ENCODE data around the gene DLG1.
A peak's percentile ranks its signal among the peaks of the same experiment; 100 is the strongest.

The DLG1 gene

DNA sequence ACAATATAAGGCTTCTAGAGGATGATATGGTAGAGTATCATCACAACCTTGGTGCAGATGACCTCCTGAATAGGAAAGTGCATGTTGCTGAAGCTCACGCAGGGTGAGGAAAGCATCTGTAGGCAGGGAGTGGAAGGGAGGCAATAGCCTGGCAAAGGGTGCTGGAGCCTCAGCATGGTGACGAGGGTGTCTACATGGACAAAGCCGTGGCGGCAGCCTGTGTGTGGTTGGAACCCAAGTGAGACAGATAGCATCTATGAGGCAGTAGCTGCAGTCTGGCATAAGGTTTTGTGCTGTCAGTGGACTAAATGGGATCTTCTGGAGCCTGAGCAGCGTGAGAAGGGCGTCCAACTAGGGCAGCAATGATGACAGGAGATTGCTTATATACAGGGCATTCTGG, 132.5 kb downstream of the DLG1 start:
- no peak for DNase-seq

DNA sequence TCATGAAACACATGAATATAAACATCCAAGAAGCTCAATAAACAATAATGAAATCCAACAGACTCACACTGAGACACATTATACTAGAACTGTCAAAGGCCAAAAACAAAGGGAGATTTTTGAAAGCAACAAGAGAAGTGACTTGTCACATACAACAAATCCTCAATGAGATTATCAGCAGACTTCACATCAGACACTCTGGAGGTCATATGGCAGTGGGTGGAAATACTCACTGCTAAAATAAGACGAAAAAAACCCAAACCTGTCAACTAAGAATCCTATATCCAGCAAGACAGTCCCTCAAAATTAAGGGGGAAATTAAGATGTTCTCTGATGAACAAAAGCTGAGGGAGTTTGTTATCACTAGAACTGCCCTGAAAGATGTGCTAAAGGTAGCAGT, 143.4 kb downstream of the DLG1 start:
- no peak for DNase-seq

DNA sequence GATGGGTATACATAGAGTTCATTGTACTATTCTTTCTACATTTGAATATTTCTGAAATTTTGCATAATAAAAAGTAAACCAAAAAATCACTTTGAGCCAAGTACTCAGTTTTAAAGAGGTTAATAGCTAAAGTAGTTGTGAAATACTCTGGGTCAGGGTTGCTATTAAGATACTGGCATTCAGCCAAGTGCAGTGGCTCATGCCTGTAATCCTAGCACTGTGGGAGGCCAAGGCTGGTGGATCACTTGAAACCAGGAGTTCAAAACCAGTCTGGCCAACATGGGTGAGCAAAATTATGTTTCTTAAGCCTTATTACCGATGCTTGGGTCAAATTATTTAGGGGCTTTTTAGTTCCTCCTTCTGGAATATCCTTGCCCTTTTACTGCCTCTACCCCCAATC, 146.8 kb downstream of the DLG1 start:
- no peak for DNase-seq

DNA sequence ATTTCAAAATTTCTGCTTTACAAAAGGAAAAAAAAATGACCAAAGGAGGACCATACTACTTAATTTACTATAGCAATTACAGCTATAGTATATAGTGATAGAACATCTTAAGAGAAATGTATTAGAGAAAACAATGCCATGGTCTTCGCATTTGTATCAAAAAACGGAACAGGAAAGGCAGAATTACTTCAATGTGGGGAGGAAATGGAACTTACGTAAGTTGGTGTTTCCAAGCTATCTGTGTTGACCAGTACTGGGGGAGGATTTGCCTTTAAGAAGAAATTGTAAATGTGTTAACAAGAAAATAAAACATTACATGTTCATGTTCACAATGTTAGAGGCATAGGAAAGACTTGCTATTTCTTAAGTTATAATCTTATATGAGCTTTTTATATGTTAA, 148.9 kb downstream of the DLG1 start:
- DNase-seq, result no peak

DNA sequence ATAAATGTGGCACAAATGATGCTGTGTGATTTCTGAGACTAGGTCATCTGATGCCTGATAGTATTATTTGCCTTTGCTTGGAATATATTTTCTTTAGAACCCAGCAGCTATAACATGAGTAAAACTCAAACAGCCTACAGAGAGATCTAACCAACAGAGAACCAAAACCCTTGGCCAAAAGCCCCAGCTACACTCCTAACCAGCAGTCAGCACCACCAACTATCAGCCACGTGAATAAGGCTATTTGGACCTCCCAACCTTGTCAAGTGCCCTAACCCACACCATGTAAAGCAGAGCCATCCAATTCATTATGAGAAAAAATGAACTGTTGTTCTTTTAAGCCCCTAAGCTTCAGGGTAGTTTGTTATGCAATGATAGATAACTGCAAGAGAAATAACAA, 154.2 kb downstream of the DLG1 start:
- no peak for DNase-seq

DNA sequence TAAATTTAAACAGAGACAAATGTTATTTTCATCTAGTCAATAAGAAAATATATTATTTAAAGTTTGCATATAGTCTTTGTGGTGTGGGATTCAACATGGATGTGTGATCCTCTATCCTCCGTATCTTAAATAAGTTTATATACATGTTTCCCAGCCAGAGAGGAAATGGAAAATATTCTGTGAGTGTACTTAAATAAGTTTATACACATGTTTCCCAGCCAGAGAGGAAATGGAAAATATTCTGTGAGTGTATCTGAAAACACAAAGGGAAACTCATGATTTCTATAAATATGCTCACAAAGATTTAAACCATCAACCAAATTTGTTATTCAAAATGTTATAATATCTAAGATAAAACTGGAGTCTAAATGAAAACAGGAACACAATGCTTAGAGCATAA, 158.8 kb downstream of the DLG1 start:
- DNase-seq, result no peak

DNA sequence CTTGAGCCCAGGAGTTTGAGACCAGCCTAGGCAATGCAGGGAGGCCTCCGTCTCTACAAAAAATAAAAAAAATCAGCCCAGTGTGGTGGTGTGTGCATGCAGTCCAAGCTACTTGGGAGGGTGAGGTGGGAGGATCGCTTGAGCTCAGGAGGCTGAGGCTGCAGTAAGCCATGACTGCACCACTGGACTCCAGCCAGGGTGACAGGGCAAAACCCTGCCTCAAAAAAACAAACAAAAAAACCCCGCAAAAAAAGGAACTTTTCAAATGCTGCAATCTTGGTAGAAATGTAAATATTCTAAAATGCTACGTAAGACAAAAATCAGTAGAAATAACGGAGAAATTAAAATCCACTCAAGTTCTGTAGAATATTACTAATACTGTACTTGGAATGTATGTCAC, 160.7 kb downstream of the DLG1 start:
- no peak for DNase-seq

DNA sequence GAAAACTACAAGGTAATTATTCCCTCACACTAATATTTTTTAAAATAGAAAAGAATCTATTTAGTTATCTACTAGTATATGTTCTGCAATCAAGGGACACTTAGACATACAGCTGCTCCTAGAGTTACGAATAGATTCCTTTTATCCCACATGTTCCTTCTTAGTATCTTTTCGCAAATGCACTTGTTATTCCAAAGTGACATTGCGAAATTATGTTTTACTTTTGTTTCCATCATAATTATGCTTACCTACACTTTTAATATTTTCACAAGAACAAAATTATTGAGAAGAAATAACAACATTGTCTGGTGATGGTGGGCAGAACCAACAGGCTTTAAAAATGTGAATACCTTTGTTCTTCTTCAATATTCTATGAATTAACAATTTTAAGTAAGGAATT, 161.7 kb downstream of the DLG1 start:
- no peak for DNase-seq

DNA sequence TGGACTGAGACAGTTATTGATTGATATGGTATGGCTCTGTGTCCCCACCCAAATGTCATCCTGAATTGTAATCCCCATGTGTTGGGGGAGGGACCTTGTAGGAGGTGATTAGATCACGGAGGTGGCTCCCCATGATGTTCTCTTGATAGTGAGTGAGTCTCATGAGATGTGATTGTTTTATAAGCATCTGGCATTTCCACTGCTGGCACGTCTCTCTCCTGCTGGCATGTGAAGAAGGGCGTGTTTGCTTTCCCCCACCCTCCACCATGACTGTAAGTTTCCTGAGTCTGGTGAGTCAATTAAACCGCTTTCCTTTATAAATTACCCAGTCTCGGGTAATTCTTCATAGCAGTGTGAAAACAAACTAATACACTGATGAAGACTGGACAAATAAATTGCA, 163.2 kb downstream of the DLG1 start:
- no peak for DNase-seq

DNA sequence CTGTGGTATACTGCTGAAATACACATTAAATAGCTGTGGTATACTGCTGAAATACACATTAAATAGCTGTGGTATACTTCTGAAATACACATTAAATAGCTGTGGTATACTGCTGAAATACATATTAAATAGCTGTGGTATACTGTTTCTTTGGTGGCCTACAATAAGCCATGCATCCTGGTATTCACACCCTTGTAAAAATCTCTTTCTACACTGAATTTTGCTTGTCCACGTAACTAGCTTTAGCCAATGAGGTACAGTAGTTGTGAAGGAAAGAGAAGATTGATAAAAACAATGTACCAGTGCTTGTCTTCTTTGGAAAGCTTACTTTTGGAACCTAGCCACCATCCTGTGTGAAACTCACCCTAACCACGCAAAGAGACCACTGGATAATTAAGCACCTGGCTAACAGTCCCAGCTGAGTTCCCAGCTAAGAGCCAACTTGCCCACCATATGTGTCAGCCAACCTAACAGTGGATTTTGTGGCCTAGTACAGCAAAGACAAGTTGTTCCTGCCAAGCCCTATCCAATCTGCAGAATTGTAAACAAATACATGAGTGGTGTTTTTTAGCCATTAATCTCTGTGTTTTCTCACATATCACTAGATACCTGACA, 165.4 kb downstream of the DLG1 start:
- no peak for DNase-seq

DNA sequence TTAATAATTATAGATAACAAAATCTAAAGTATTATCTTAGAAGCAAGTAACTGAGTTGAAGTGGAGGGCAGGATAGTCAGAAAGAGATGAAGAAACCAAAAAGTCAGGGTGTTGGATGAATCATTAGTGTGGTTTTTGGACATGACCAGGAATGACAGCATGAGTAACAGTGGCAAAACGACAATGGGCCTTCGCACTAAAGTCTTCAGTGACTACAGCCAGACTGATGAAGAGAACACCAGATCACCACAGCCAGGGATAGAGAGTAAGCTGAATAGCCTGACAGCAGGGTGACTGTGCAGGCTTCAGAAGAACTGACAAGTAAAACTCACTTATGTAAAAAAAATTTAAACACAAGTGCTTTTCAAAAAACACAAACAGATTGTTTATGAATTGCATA, 172.8 kb downstream of the DLG1 start:
- no peak for DNase-seq

DNA sequence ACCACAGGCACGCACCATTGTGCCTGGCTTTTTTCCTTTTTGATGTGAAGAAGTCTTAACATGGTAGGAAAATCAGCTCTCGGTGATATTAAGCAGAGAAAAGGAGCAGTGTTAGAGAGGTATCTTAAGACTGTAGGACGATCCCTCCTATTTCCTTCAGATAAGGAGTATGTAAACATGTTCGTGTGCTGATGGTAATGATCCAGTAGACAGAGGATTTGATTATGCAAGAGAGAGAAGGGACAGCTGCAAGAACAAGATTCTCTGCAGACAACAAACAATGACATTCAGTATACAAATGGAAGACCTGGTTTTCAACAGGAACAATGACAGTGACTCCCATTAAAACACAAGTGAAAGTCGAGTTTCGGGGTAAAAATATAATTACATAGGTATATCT, 173.7 kb downstream of the DLG1 start:
- no peak for DNase-seq

DNA sequence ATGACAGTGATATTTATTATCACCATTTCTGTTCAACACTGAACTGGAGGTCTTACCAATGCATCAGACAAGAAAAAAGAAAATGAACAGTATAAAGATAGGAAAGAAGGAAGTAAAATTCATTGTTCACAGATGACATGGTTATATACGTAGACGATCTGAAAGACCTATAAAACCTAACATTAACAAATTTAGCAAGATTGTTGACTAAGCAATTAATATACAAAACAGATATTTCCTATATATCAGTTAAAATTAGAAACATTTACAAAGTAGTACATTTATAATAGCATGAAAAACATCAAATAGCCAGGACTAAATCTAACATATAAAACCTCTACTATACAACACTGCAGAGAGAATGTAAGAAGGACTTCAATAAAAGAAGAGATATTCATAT, 176.0 kb downstream of the DLG1 start:
- no peak for DNase-seq

DNA sequence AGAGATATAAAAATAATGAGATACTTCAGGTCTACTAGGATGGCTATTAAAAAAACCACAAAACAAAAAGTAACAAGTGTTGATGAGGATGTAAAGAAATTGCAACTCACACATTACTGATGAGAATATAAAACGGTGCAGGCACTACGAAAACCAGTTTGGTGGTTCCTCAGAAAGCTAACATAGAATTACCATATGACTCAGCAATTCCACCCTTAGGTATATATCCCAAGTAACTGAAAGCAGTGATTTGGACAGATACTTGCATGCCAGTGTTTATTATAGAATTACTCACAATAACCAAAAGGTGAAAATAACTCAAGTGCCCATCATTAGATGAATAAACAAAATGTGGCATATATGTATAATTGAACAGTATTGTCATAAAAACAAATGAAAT, 181.3 kb downstream of the DLG1 start:
- DNase-seq, result no peak

DNA sequence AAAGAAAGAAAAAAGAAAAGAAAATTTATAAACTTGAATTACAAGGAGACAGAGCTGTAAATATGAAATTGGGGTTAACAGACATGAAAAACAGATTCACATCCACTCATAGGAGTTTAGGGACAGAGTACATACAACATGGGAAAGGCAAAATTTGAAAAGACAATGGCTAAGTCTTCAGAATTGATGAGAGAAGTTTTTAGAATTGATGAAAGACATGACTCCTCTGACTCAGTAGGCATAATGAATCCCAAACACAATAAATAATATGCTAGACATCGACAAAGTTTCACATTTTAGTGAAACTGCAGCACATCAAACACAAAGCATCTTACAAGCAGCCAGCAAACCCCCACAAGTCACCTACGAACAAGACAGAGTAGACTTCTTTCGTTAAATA, 184.4 kb downstream of the DLG1 start:
- no peak for DNase-seq

DNA sequence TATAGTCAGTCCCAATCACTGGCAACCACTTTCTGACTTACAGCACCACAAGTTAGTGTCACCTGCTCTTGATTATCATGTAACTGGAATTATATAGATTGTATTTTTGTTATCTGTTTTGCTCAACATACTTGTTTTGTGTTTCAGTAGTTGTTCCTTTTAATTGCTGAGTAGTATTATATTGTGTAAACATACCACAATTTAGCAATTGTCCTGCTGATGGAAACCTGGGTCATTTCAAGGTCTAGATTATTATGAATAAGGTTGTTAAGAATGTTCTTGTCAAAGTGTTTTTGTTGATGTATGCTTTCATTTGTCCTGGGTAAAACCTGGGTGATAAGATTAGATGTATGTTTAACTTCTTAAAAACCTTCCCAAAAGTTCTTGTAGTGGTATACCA, 186.7 kb downstream of the DLG1 start:
- no peak for DNase-seq

DNA sequence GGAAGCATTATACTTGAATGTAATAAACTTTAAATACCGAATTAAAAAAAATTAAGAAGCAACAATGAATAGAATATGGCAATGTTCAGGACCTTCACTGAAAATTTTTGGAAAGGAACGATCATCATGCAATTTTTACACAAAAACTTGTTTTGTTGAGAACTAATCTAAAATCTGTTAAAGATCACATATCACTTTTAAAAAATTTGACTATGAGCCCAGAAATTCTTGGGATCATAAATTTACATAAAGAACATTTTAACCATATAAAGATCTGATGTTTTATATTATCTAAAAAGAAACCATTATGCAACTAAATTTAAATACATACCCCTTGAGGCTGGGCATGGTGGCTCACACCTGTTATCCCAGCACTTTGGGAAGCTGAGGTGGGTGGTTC, 192.6 kb downstream of the DLG1 start:
- DNase-seq, result no peak

DNA sequence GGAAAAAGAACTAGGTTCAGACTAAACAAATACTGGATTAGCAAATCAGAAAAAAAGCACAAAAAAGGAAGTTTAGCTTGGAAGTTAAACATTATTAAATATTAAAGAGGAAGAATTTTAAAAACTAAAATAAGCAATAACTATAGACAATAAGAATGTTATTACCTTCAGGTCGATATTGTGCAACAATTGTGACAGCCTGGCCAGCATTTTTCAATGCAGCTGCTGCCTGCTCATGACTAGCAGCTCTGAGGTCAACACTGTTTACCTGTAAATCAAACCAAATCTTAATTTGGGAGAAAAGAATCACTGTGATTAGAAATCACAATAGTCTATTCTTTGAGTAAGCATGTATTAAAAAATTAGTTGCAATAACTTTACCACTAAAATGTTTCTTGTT, 193.7 kb downstream of the DLG1 start:
- DNase-seq, result no peak

DNA sequence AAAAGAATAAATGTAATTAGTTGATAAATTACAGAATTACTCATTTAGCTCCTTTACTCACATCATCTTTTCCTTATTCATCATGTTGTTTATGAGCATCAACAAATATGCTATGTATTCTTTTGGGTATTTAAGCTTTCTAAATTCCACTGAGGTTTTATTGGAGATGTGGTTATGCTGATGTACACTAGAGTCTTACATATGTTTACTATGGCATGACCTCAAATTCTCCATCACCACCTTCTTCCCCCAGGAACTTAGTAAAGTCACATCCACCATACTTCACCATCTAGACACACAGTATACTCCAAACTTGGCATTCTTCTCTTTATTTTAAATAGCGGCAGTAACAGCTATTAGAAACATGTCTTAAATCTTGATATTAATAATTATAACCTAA, 194.6 kb downstream of the DLG1 start:
- DNase-seq, result no peak

DNA sequence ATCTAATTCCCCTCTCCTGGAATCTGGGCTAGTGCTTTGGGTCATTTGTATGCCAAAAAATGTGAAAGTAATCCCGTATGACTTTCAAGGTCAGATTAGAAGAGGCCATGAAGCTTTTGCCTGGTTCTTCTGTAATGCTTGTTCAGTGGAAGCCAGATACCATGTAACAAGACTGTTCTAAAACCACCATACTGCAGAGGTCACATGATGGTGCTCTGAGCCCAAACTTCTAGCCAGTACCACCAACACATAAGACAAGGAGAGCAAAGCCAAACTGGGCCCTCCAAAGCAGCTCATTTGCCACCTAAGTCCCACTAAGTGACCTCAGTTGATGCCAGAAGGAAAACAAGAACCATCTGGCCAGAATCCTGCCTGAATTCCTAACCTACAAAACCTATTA, 204.5 kb downstream of the DLG1 start:
- DNase-seq, result no peak

DNA sequence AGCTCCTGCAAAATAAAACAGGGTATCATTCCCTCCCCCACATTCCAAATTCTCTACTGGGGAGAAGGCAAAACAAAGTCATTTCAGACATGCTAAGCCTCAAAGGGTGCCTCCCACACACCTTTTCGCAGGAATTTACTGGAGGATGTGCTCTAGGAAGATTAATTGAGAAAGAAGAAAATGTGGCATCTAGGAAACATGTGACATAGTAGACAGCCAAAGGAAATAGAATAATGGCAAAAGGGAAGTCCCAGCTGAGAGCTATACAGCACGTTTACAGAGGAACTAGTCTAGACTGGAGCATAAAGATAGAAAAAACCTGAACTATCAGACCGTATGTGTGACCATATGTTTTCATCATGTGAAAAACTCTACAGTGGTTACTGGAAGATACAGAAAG, 210.0 kb downstream of the DLG1 start:
- no peak for DNase-seq

DNA sequence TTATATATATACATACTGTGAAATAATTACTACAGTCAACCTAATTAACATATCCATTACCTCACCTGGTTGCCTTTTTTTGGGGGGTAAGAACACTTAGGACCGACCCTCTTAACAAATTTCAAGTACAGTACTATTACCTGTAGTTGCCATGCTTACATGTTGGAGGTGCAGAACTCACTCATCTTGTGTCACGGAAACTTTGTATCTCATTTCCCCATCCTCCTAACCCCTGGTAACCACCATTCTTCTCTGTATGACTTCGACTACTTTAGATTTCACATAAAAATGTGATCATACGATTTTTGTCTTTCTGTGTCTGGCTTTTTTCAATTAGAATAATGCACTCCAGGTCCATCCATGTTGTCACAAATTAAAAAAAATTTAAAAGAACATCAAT, 213.3 kb downstream of the DLG1 start:
- DNase-seq, result no peak

DNA sequence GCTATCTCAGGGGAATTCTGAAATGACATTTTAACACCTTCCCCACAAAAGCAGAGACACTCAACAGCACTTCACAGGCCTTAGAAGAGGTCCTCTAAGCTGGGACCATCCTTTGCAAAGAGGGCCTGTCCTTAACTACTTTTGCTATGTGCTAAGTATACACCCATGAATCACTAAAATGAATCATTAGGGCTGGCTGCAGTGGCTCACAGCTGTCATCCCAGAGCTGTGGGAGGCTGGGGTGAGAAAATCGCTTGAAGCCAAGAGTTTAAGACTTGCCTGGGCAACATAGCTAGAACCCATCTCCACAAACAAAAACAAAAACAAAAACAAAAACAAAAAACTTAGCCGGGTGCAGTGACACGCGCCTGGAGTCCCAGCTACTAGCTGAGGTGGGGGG, 214.9 kb downstream of the DLG1 start:
- DNase-seq, result peak; percentile 20

DNA sequence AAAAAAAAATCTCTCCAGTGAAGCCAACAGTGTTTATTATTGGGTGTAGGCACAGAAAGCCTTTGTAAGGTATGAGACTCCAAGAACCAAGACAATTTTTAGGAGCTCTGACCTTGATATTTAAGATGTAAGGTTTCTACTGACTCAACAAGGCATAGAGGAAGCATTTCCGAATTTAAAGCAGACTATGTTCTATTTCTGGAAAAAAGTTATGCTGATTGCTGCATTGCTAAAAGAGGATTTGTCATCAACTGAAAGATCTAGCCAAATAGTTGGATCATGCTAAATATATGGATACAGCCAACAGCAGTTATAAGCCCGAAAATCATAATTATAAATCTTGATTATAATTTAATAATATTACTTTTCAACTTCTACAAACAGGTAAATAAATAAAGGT, 215.5 kb downstream of the DLG1 start:
- no peak for DNase-seq

DNA sequence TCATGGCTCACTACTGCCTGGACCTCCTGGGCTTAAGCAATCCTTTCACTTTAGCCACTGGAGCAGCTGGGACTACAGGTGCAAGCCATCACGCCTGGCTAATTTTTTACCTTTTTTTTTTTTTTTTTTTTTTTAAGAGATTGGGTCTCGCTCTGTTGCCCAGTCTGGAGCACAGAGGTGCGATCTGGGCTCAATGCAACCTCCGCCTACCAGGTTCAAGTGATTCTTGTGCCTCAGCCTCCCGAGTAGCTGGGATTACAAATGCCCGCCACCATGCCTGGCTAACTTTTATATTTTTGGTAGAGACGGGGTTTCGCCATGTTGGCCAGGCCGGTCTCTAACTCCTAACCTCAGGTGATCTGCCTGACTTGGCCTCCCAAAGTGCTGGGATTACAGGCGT, 218.1 kb downstream of the DLG1 start:
- no peak for DNase-seq

DNA sequence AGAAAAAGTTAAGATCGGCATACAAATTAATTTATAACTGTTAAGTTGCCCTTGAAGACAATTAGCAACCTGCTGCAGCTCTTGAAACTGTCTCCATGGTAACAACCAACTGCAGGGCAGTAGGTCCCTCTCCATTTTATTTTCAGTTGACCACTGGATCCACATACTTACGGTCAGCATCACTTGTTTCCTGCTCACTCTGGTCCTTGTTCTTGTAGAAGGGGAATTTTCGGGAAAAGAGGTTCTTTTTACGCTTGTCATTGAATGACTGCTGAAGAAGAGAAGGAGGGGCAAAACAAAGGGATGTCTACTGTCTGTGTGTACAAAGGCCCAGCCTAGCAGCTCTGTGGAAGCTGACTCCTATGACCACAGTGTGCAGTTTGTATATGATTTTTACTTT, 222.0 kb downstream of the DLG1 start:
- no peak for DNase-seq

Data from 8988T (cell line).